Measurements from ENCODE around the gene SGK2.

GRCh38 chr20:43542161-43542560 is 16.7 kb upstream of the SGK2 start:
- TF ChIP-seq ZNF785 (tag by site-specific recombination; IDR thresholded peaks at IDR 0.05) (no peak), ZBTB20 (tag by site-specific recombination; IDR thresholded peaks at IDR 0.05) (no peak), ATF2 (tag by site-specific recombination; IDR thresholded peaks at IDR 0.05; ENCODE audit: low read depth) (no peak), RBAK (tag by site-specific recombination; IDR thresholded peaks at IDR 0.05) (no peak), KLF10 (tag by site-specific recombination; IDR thresholded peaks at IDR 0.05) (no peak), ZNF514 (tag by site-specific recombination; IDR thresholded peaks at IDR 0.05) (no peak), ZNF777 (tag by site-specific recombination; IDR thresholded peaks at IDR 0.05; ENCODE audit: borderline replicate concordance) (no peak), TCF7L2 (IDR thresholded peaks at IDR 0.05; ENCODE audit: borderline replicate concordance, low read depth, low read length) (no peak), ZNF664 (tag by site-specific recombination; IDR thresholded peaks at IDR 0.05) (no peak), KLF7 (tag by site-specific recombination; IDR thresholded peaks at IDR 0.05; ENCODE audit: borderline replicate concordance) (no peak), GFI1B (tag by site-specific recombination; IDR thresholded peaks at IDR 0.05) (no peak)
- TF ChIP-seq, protein P1, sequence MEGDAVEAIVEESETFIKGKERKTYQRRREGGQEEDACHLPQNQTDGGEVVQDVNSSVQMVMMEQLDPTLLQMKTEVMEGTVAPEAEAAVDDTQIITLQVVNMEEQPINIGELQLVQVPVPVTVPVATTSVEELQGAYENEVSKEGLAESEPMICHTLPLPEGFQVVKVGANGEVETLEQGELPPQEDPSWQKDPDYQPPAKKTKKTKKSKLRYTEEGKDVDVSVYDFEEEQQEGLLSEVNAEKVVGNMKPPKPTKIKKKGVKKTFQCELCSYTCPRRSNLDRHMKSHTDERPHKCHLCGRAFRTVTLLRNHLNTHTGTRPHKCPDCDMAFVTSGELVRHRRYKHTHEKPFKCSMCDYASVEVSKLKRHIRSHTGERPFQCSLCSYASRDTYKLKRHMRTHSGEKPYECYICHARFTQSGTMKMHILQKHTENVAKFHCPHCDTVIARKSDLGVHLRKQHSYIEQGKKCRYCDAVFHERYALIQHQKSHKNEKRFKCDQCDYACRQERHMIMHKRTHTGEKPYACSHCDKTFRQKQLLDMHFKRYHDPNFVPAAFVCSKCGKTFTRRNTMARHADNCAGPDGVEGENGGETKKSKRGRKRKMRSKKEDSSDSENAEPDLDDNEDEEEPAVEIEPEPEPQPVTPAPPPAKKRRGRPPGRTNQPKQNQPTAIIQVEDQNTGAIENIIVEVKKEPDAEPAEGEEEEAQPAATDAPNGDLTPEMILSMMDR (tag by site-specific recombination; IDR thresholded peaks at IDR 0.05) = no peak

Measured in HEK293 (cell line).